Measurements from ENCODE around the gene RND3.

Gene RND3

GRCh38 chr2:150517951-150518680, 30.6 kb upstream of the RND3 start:
- DNase-seq (ENCODE audit: low read depth): no peak
- H3K4me3 ChIP-seq (ENCODE audit: control insufficient read depth, low read depth, low read length): no peak overlapping the region
- TF ChIP-seq CTCF (IDR thresholded peaks at IDR 0.05; ENCODE audit: control insufficient read depth, insufficient read depth, low read depth, low read length, missing control alignments): no peak

GRCh38 chr2:150513647-150514046, 26.2 kb upstream of the RND3 start:
- DNase-seq (ENCODE audit: low read depth): no peak
- H3K4me3 ChIP-seq (ENCODE audit: control insufficient read depth, low read depth, low read length): no peak overlapping the region
- no peak for TF ChIP-seq CTCF (IDR thresholded peaks at IDR 0.05; ENCODE audit: control insufficient read depth, insufficient read depth, low read depth, low read length, missing control alignments)

GRCh38 chr2:150508497-150509137, 21.1 kb upstream of the RND3 start:
- DNase-seq (ENCODE audit: low read depth): no peak
- no peak for TF ChIP-seq CTCF (IDR thresholded peaks at IDR 0.05; ENCODE audit: control insufficient read depth, insufficient read depth, low read depth, low read length, missing control alignments)
- no peak overlapping the region for H3K4me3 ChIP-seq (ENCODE audit: control insufficient read depth, low read depth, low read length)

GRCh38 chr2:150507071-150507470, 19.6 kb upstream of the RND3 start:
- no peak for DNase-seq (ENCODE audit: low read depth)
- TF ChIP-seq CTCF (IDR thresholded peaks at IDR 0.05; ENCODE audit: control insufficient read depth, insufficient read depth, low read depth, low read length, missing control alignments): no peak
- H3K4me3 ChIP-seq (ENCODE audit: control insufficient read depth, low read depth, low read length): no peak overlapping the region

- DNase-seq (ENCODE audit: low read depth): no peak
- no peak for TF ChIP-seq CTCF (IDR thresholded peaks at IDR 0.05; ENCODE audit: control insufficient read depth, insufficient read depth, low read depth, low read length, missing control alignments)
- H3K4me3 ChIP-seq (ENCODE audit: control insufficient read depth, low read depth, low read length): no peak overlapping the region
Measured at GRCh38 chr2:150505178-150505577, 17.7 kb upstream of the RND3 start.

GRCh38 chr2:150495993-150496627, 8.6 kb upstream of the RND3 start:
- TF ChIP-seq CTCF (IDR thresholded peaks at IDR 0.05; ENCODE audit: control insufficient read depth, insufficient read depth, low read depth, low read length, missing control alignments): no peak
- peak; percentile 95 for DNase-seq (ENCODE audit: low read depth)
- H3K4me3 ChIP-seq (ENCODE audit: control insufficient read depth, low read depth, low read length): peak overlapping the region; percentile 5

Measured in AG09309 (cell line).